ENCODE data around the gene GLRX2.

DNA sequence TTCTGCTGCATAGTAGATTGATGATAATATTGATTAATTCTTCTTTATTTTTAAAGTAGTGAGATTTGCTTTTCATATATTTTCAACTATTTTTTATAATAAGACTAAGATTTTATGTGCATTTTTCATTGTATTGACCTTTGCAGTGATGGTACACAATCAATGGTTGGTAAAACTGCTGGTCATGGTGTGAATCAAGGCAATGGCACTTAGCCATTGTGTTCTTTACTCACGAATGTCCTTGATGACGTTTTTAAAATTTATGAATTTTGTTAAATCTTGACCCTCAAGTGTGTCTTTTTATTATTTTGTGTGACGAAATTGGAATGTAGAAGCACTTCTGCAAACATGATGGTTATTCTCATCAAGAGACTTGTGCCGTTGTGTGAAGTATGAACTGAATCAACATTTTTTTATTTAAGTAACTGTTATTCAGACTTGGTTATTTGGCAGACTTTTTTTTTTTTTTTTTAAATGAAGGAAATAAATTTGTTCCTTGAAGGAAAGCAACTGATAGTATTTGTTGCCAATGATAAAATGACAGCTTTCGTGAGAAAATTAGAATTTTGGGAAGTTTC lies 39.2 kb upstream of the GLRX2 start:
- TF ChIP-seq, protein P1, sequence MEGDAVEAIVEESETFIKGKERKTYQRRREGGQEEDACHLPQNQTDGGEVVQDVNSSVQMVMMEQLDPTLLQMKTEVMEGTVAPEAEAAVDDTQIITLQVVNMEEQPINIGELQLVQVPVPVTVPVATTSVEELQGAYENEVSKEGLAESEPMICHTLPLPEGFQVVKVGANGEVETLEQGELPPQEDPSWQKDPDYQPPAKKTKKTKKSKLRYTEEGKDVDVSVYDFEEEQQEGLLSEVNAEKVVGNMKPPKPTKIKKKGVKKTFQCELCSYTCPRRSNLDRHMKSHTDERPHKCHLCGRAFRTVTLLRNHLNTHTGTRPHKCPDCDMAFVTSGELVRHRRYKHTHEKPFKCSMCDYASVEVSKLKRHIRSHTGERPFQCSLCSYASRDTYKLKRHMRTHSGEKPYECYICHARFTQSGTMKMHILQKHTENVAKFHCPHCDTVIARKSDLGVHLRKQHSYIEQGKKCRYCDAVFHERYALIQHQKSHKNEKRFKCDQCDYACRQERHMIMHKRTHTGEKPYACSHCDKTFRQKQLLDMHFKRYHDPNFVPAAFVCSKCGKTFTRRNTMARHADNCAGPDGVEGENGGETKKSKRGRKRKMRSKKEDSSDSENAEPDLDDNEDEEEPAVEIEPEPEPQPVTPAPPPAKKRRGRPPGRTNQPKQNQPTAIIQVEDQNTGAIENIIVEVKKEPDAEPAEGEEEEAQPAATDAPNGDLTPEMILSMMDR (conservative IDR thresholded peaks at IDR 0.05 in 1 of 2, IDR thresholded peaks at IDR 0.05 in 1 of 2; ENCODE audit: low read depth in 1 of 2, low read length in 2 of 2), result no peak
- no peak for TF ChIP-seq EZH2 (IDR thresholded peaks at IDR 0.05; ENCODE audit: low read length, missing control alignments)
